DND-41 (cell line): Measurements from ENCODE around the gene WTAP.

Experiments used
- EZH2 ChIP-seq: IDR thresholded peaks from 3 replicates; pipeline ENCODE4 v1.6.1; 2012; ENCODE audit warnings: borderline replicate concordance, low read depth, mild to moderate bottlenecking, moderate library complexity, low read length, inconsistent platforms; ENCODE audit not compliant: severe bottlenecking
- TF ChIP-seq, protein P1 (sequence below): IDR thresholded peaks from 2 replicates; pipeline ENCODE4 v1.5.1; 2012; ENCODE audit warnings: borderline replicate concordance, low read length, moderate library complexity, mild to moderate bottlenecking; ENCODE audit not compliant: poor library complexity, severe bottlenecking; ENCODE audit errors: extremely low read depth

DNA sequence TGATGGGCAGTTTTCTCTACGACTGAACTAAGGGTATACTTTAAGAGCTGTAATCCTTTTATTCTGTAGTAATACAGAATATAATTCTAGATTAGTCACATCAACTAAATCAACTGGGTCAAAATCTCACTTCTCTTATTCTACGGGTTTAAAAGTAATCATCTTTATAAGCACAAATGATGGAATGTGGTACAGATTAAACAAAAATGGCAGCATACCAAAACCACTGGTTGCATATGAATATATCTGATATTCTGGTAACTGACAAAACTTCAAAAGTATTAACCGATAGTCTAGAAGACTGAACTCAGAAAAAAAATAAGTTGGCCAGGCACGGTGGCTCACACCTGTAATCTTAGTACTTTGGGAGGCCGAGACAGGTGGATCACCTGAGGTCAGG lies 41.3 kb upstream of the WTAP start:
- TF ChIP-seq, protein P1, sequence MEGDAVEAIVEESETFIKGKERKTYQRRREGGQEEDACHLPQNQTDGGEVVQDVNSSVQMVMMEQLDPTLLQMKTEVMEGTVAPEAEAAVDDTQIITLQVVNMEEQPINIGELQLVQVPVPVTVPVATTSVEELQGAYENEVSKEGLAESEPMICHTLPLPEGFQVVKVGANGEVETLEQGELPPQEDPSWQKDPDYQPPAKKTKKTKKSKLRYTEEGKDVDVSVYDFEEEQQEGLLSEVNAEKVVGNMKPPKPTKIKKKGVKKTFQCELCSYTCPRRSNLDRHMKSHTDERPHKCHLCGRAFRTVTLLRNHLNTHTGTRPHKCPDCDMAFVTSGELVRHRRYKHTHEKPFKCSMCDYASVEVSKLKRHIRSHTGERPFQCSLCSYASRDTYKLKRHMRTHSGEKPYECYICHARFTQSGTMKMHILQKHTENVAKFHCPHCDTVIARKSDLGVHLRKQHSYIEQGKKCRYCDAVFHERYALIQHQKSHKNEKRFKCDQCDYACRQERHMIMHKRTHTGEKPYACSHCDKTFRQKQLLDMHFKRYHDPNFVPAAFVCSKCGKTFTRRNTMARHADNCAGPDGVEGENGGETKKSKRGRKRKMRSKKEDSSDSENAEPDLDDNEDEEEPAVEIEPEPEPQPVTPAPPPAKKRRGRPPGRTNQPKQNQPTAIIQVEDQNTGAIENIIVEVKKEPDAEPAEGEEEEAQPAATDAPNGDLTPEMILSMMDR, result no peak
- TF ChIP-seq EZH2, result no peak
